GM20000 (cell line): ENCODE data around the gene BMPR1A.
"Not testable (repeated sequence)": the region's sequence is repeated elsewhere in the genome, so short reads cannot be mapped to it uniquely, and the experiment has no call there.

Source experiments
- DNase-seq: peaks from one replicate; pipeline ENCODE4 v3.0.0; 2012; ENCODE audit warnings: low spot score
- CTCF ChIP-seq: IDR thresholded peaks from 2 replicates; pipeline ENCODE4 v1.5.1; 2012; ENCODE audit warnings: mild to moderate bottlenecking, control low read depth; ENCODE audit errors: extremely low read depth, missing control alignments

The BMPR1A gene

GRCh38 chr10:86932674-86933073 lies 176.3 kb downstream of the BMPR1A start:
- DNase-seq = no peak
- no peak for TF ChIP-seq CTCF

GRCh38 chr10:86934162-86934711 lies 177.8 kb downstream of the BMPR1A start:
- not testable (repeated sequence) for DNase-seq

- no peak for DNase-seq
Measured at GRCh38 chr10:86936661-86937501, 180.5 kb downstream of the BMPR1A start.

GRCh38 chr10:86937502-86938154 lies 181.2 kb downstream of the BMPR1A start:
- DNase-seq = no peak
- TF ChIP-seq CTCF = no peak

More at GRCh38 chr10:86936661-86937501, 180.5 kb downstream of the BMPR1A start:
- no peak for TF ChIP-seq CTCF

- no peak for TF ChIP-seq CTCF
- no peak for DNase-seq
Measured at GRCh38 chr10:86938260-86938659, 181.8 kb downstream of the BMPR1A start.

- not testable (repeated sequence) for DNase-seq
Measured at GRCh38 chr10:86940076-86940475, 183.7 kb downstream of the BMPR1A start.

- no peak for DNase-seq
- no peak for TF ChIP-seq CTCF
Measured at GRCh38 chr10:86940677-86941076, 184.3 kb downstream of the BMPR1A start.

- no peak for TF ChIP-seq CTCF
- DNase-seq = no peak
Measured at GRCh38 chr10:86941426-86941825, 185.0 kb downstream of the BMPR1A start.
